PC-9 (cell line): Measurements from ENCODE around the gene UNC13C. TPM values are rescaled to one million over a fixed set of nuclear protein-coding genes. Genes with fewer than 3 reads are reported as not detected.

ENCODE experiments used
- BruUV-seq: library from RNA; stranded (reverse); fragments of 400-500 nt; replicated peaks from 2 replicates; lab custom pipeline; 2021; lab: Mats Ljungman, UMichigan
- CTCF ChIA-PET: fragments of 300-600 bp; sonication (Branson Sonifier 250); formaldehyde crosslinking; loops from one replicate; lab custom pipeline; 2022; ENCODE audit warnings: antibody characterized with exemption; lab: Charles Lee
- POLR2A ChIA-PET: fragments of 300-600 bp; sonication (Branson Sonifier 250); formaldehyde crosslinking; loops from one replicate; lab custom pipeline; 2022; ENCODE audit warnings: antibody characterized with exemption; ENCODE audit not compliant: unreplicated experiment; lab: Charles Lee
- DNase-seq, 2 experiments: peaks; one replicate each; pipeline versions ENCODE4 v3.0.0 to v3.0.0-alpha.2; 2015 to 2022; ENCODE audit warnings: mixed read lengths in 1 of 2
- H2AFZ ChIP-seq: fragments of 200-600 bp; sonication (generic); 2 replicates; pipeline ENCODE4 v1.8.1; 2017; ENCODE audit warnings: antibody characterized with exemption
- H3F3A ChIP-seq: fragments of 200-600 bp; sonication (generic); 2 replicates; pipeline ENCODE4 v1.8.1; 2017; ENCODE audit warnings: antibody characterized with exemption, mild to moderate bottlenecking, low read depth; ENCODE audit not compliant: insufficient read depth
- H3K27ac ChIP-seq: fragments of 200-600 bp; sonication (generic); 2 replicates; pipeline ENCODE4 v1.6.1; 2016; ENCODE audit warnings: mixed run types
- H3K27me3 ChIP-seq: fragments of 200-600 bp; sonication (generic); 2 replicates; pipeline ENCODE4 v1.6.1; 2016; ENCODE audit warnings: low read depth, mixed run types; ENCODE audit not compliant: insufficient read depth
- H3K36me3 ChIP-seq: fragments of 200-600 bp; sonication (generic); 2 replicates; pipeline ENCODE4 v1.6.1; 2016; ENCODE audit warnings: low read depth, mixed run types
- H3K4me1 ChIP-seq: fragments of 200-600 bp; sonication (generic); replicated peaks from 2 replicates; pipeline ENCODE4 v1.6.1; 2016; ENCODE audit warnings: mixed run types; ENCODE audit not compliant: insufficient read depth
- H3K4me2 ChIP-seq: fragments of 200-600 bp; sonication (generic); 2 replicates; pipeline ENCODE4 v1.6.1; 2017; ENCODE audit warnings: mixed run types
- H3K4me3 ChIP-seq: fragments of 200-600 bp; sonication (generic); 2 replicates; pipeline ENCODE4 v1.6.1; 2016; ENCODE audit warnings: mixed run types
- H3K79me2 ChIP-seq: fragments of 200-600 bp; sonication (generic); 2 replicates; pipeline ENCODE4 v1.6.1; 2017; ENCODE audit warnings: low read depth, mixed run types
- H3K9me2 ChIP-seq: fragments of 200-600 bp; sonication (generic); 2 replicates; pipeline ENCODE4 v1.8.1; 2017; ENCODE audit warnings: mild to moderate bottlenecking; ENCODE audit not compliant: insufficient read depth
- H3K9me3 ChIP-seq: fragments of 200-600 bp; sonication (generic); 2 replicates; pipeline ENCODE4 v1.8.1; 2016; ENCODE audit warnings: low read depth; ENCODE audit not compliant: insufficient read depth
- H4K20me1 ChIP-seq: fragments of 200-600 bp; sonication (generic); 2 replicates; pipeline ENCODE4 v1.8.1; 2017; ENCODE audit not compliant: insufficient read depth
- EZH2 ChIP-seq: fragments of 200-600 bp; sonication (generic); IDR thresholded peaks from 2 replicates; pipeline ENCODE4 v1.8.0; 2017; ENCODE audit warnings: antibody characterized with exemption, low read depth
- intact Hi-C: fragments of 100-400 bp; cut with micrococcal nuclease; formaldehyde crosslinking; loops from one replicate; pipeline ENCODE4 v1.10.0; 2022; ENCODE audit not compliant: unreplicated experiment
- total RNA-seq: library from RNA; stranded (reverse); gene quantifications from 2 replicates; pipeline ENCODE4 v1.2.3, GENCODE V29; 2021
- TF ChIP-seq, protein P1 (sequence below): fragments of 200-600 bp; sonication (generic); conservative IDR thresholded peaks from 2 replicates; pipeline ENCODE4 v1.6.1; 2017; ENCODE audit warnings: mixed run types, antibody characterized with exemption, mild to moderate bottlenecking, moderate library complexity

The UNC13C gene
- total RNA-seq, 1 experiment from 2014 or later, result not detected

DNA sequence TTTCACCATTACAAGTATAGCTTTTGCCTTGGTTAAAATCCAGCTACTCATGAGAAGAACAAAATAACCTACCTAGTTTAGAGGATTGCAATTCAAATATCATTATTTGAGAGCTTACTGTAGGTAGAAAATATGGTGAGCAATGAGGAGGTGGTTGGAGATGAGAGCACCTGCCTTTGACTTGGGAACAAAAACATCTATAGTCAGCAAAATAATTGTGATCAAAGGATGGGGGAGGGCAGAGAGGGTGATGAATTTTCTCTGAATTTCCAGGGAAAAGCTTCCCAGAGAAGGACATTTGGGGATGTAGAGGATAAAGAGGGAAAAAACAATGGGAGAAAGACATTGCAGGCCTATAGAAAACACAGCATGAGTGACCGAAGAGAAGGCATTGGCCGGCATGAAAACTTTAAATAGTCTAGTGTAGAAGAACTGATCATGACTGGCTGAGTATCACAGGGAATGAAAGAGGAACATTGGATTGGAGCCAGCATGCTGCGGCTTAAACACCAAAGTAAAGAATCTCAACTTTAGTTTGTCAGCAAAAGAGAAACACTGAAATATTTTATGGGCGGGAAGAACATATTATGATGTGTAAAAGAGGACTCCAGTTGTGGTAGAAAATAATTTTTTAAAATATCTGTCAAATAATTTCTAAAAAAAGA is 581.3 kb downstream of the UNC13C start:
- Histone ChIP-seq H3K79me2 (no peaks in the 10 kb centered on the region), H3K9me3 (no peaks in the 10 kb centered on the region), H3K36me3 (no peaks in the 10 kb centered on the region), H3K4me2 (no peak overlapping the region), H3K4me3 (no peak overlapping the region), H3F3A (no peaks in the 10 kb centered on the region), H3K27me3 (no peaks in the 10 kb centered on the region), H3K9me2 (no peaks in the 10 kb centered on the region), H3K4me1 (no peaks in the 10 kb centered on the region), H3K27ac (no peak overlapping the region), H4K20me1 (no peaks in the 10 kb centered on the region), H2AFZ (no peak overlapping the region)
- no peak for DNase-seq
- ChIA-PET POLR2A (no interaction called here), CTCF (no interaction called here)
- intact Hi-C loops, result no loop called here
- TF ChIP-seq EZH2, result no peak
- TF ChIP-seq, protein P1, sequence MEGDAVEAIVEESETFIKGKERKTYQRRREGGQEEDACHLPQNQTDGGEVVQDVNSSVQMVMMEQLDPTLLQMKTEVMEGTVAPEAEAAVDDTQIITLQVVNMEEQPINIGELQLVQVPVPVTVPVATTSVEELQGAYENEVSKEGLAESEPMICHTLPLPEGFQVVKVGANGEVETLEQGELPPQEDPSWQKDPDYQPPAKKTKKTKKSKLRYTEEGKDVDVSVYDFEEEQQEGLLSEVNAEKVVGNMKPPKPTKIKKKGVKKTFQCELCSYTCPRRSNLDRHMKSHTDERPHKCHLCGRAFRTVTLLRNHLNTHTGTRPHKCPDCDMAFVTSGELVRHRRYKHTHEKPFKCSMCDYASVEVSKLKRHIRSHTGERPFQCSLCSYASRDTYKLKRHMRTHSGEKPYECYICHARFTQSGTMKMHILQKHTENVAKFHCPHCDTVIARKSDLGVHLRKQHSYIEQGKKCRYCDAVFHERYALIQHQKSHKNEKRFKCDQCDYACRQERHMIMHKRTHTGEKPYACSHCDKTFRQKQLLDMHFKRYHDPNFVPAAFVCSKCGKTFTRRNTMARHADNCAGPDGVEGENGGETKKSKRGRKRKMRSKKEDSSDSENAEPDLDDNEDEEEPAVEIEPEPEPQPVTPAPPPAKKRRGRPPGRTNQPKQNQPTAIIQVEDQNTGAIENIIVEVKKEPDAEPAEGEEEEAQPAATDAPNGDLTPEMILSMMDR, result no peak
- no TSS peak for BruUV-seq

DNA sequence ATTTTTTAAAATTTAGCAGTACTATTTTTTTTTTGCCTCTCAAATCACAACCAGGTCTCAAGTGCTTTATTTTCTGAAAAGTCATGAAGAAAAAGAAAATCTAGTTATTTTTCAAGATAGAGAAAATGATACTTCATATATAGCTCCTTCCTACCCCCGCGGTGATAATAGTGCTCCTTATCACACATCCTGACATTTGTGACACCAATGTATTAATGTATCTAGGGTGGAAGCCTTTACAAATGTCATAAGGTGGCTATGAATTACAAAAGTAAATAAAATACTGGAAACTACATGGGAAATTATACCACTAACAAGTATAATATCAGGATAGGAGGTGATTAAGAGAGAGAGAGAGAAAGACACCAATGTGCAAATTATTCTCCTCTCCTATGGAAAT is 582.2 kb downstream of the UNC13C start:
- H2AFZ ChIP-seq, result no peak overlapping the region
- H3K27me3 ChIP-seq, result no peaks in the 10 kb centered on the region
- H3K4me3 ChIP-seq, result no peak overlapping the region
- H3K9me2 ChIP-seq, result no peaks in the 10 kb centered on the region
- no peak for DNase-seq
- intact Hi-C loops, result no loop called here
- H4K20me1 ChIP-seq, result no peaks in the 10 kb centered on the region
- H3K27ac ChIP-seq, result no peak overlapping the region
- TF ChIP-seq, protein P1, result no peak
- TF ChIP-seq EZH2, result no peak
- H3K4me2 ChIP-seq, result no peak overlapping the region
- H3K79me2 ChIP-seq, result no peaks in the 10 kb centered on the region
- no peaks in the 10 kb centered on the region for H3K36me3 ChIP-seq
- no peaks in the 10 kb centered on the region for H3K9me3 ChIP-seq
- H3K4me1 ChIP-seq, result no peaks in the 10 kb centered on the region
- ChIA-PET CTCF (no interaction called here), POLR2A (no interaction called here)
- H3F3A ChIP-seq, result no peaks in the 10 kb centered on the region
- no TSS peak for BruUV-seq

DNA sequence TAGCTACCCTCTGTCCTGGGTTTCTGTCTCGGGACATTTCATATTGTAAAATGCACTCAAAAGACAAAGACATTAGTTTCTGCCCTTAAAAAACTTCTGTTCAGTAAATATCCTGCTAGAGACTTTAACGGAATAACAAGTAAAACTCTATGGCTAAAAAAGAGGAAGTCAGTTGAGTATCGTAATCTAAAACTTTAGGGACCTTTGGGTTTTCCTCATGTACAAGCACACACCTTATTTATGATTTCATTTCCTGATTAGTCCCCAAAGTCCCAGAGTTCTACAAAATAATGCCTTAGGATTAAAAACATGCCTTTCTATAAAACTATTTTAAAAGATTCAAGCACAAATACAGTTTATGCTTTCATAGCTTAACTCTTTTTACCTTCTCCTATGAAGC is 585.9 kb downstream of the UNC13C start:
- no peaks in the 10 kb centered on the region for H3K79me2 ChIP-seq
- H4K20me1 ChIP-seq, result no peaks in the 10 kb centered on the region
- no peaks in the 10 kb centered on the region for H3K27me3 ChIP-seq
- no peak overlapping the region for H3K4me3 ChIP-seq
- H2AFZ ChIP-seq, result no peak overlapping the region
- no peaks in the 10 kb centered on the region for H3K36me3 ChIP-seq
- POLR2A ChIA-PET, result no interaction called here
- intact Hi-C loops, result no loop called here
- no peak for DNase-seq
- no peaks in the 10 kb centered on the region for H3F3A ChIP-seq
- CTCF ChIA-PET, result no interaction called here
- no peaks in the 10 kb centered on the region for H3K9me3 ChIP-seq
- no peak overlapping the region for H3K27ac ChIP-seq
- no peak overlapping the region for H3K4me2 ChIP-seq
- H3K9me2 ChIP-seq, result no peaks in the 10 kb centered on the region
- no TSS peak for BruUV-seq
- no peaks in the 10 kb centered on the region for H3K4me1 ChIP-seq
- TF ChIP-seq, protein P1, result no peak
